GM13976 (cell line): Measurements from ENCODE around the gene TOX4.

Experiments
- DNase-seq: peaks from one replicate; pipeline ENCODE4 v3.0.0; 2012; ENCODE audit warnings: low spot score
- CTCF ChIP-seq: IDR thresholded peaks from 2 replicates; pipeline ENCODE4 v1.5.1; 2012; ENCODE audit warnings: borderline replicate concordance, mild to moderate bottlenecking; ENCODE audit not compliant: insufficient read depth; ENCODE audit errors: extremely low read depth, missing control alignments, control extremely low read depth
- in situ Hi-C: fragments of 300-500 bp; cut with MboI; formaldehyde crosslinking; loops from one replicate; pipeline ENCODE4 v1.12.0; 2022; ENCODE audit warnings: low sequenced_read_pairs, mixed read lengths, inconsistent platforms; ENCODE audit not compliant: unreplicated experiment

Gene TOX4

GRCh38 chr14:21449899-21450216 is 27.1 kb upstream of the TOX4 start:
- no peak for DNase-seq
- in situ Hi-C loops, result no loop called here
- TF ChIP-seq CTCF, result no peak

GRCh38 chr14:21454843-21455544 is 22.0 kb upstream of the TOX4 start:
- no peak for DNase-seq
- in situ Hi-C loops, result no loop called here
- no peak for TF ChIP-seq CTCF

- TF ChIP-seq CTCF, result no peak
- no peak for DNase-seq
- in situ Hi-C loops, result no loop called here
Measured at GRCh38 chr14:21455592-21455911, 21.4 kb upstream of the TOX4 start.

GRCh38 chr14:21455912-21456667 is 20.9 kb upstream of the TOX4 start, which contains the start of gene CHD8:
CHD8 (minus strand) TSS chr14:21456123; CDS start chr14:21431643, 24,480 bp downstream.
- TF ChIP-seq CTCF, result peak; percentile 64
- in situ Hi-C loops, result no loop called here
- DNase-seq, result peak; percentile 97

GRCh38 chr14:21467616-21468015 is 9.4 kb upstream of the TOX4 start:
- in situ Hi-C loops, result no loop called here
- no peak for TF ChIP-seq CTCF
- no peak for DNase-seq

GRCh38 chr14:21475767-21476522 is 1.1 kb upstream of the TOX4 start:
- TF ChIP-seq CTCF, result no peak
- in situ Hi-C loops, result no loop called here
- DNase-seq, result no peak
